Fibroblast of lung (primary cell): Measurements from ENCODE around the gene C3orf20. TPM values are rescaled to one million over a fixed set of nuclear protein-coding genes. Genes with fewer than 3 reads are reported as not detected.

Source experiments
- DNase-seq, 2 donors: peaks; one replicate each; pipeline versions ENCODE4 v3.0.0 to v3.0.0-alpha.2; 2010; ENCODE audit warnings: low read depth in 2 of 2
- H2AFZ ChIP-seq: 2 replicates; pipeline ENCODE4 v1.5.1; 2012; ENCODE audit warnings: low read length, control low read depth, inconsistent platforms
- H3K27ac ChIP-seq: 2 replicates; pipeline ENCODE4 v1.5.1; 2011; ENCODE audit warnings: low read length, control low read depth; ENCODE audit not compliant: insufficient read depth
- H3K27me3 ChIP-seq: 2 replicates; pipeline ENCODE4 v1.5.1; 2011; ENCODE audit warnings: mild to moderate bottlenecking, low read length; ENCODE audit not compliant: control insufficient read depth, insufficient read depth
- H3K36me3 ChIP-seq: 2 replicates; pipeline ENCODE4 v1.5.1; 2011; ENCODE audit warnings: low read length; ENCODE audit not compliant: control insufficient read depth, insufficient read depth
- H3K4me1 ChIP-seq: 2 replicates; pipeline ENCODE4 v1.5.1; 2011; ENCODE audit warnings: low read length; ENCODE audit not compliant: control insufficient read depth, insufficient read depth; ENCODE audit errors: extremely low read depth
- H3K4me2 ChIP-seq: 2 replicates; pipeline ENCODE4 v1.5.1; 2011; ENCODE audit warnings: low read length, control low read depth; ENCODE audit not compliant: insufficient read depth; ENCODE audit errors: extremely low read depth
- H3K4me3 ChIP-seq, 4 experiments: fragments of 200-600 bp in 1 of 4; sonication (generic) in 1 of 4; replicated peaks in 1 of 4; 2 replicates each; pipeline ENCODE4 v1.5.1; 2011 to 2016; ENCODE audit warnings: low read length in 4 of 4, low read depth in 3 of 4, mild to moderate bottlenecking in 3 of 4, control low read depth in 2 of 4, inconsistent platforms in 1 of 4, mixed read lengths in 1 of 4; ENCODE audit not compliant: insufficient read depth in 1 of 4; ENCODE audit errors: control extremely low read depth in 1 of 4
- H3K79me2 ChIP-seq: 2 replicates; pipeline ENCODE4 v1.5.1; 2012; ENCODE audit warnings: mild to moderate bottlenecking, low read length, inconsistent platforms; ENCODE audit not compliant: control insufficient read depth, insufficient read depth
- H3K9ac ChIP-seq: 2 replicates; pipeline ENCODE4 v1.5.1; 2011; ENCODE audit warnings: mild to moderate bottlenecking, low read length, control low read depth; ENCODE audit not compliant: insufficient read depth
- H3K9me3 ChIP-seq: 2 replicates; pipeline ENCODE4 v1.5.1; 2012; ENCODE audit warnings: low read depth, low read length; ENCODE audit not compliant: control insufficient read depth, insufficient read depth
- H4K20me1 ChIP-seq: 2 replicates; pipeline ENCODE4 v1.5.1; 2011; ENCODE audit warnings: low read length; ENCODE audit not compliant: control insufficient read depth, insufficient read depth; ENCODE audit errors: extremely low read depth
- EZH2 ChIP-seq: IDR thresholded peaks from 2 replicates; pipeline ENCODE4 v1.5.1; 2012; ENCODE audit warnings: low read length, control low read depth, mild to moderate bottlenecking; ENCODE audit errors: missing control alignments
- polyA plus RNA-seq, 2 donors: library from polyadenylated mRNA; depleted of rRNA in 1 of 2; stranded (reverse) in 1 of 2; unstranded in 1 of 2; fragments of >200 nt; gene quantifications; 2 replicates each; pipeline ENCODE4 v1.2.1, GENCODE V29; 2011 to 2012; ENCODE audit warnings: missing spikeins in 1 of 2
- total RNA-seq: library from RNA; depleted of rRNA; stranded (reverse); fragments of >200 nt; gene quantifications from 2 replicates; pipeline ENCODE4 v1.2.1, GENCODE V29; 2014
- TF ChIP-seq, protein P1 (sequence below), 2 donors: IDR thresholded peaks in 1 of 2; conservative IDR thresholded peaks in 1 of 2; 1 replicate in 1 of 2; 2 replicates in 1 of 2; pipeline ENCODE4 v1.5.1; 2011 to 2012; ENCODE audit warnings: low read length in 2 of 2, control low read depth in 1 of 2, inconsistent platforms in 1 of 2, low read depth in 1 of 2, mild to moderate bottlenecking in 1 of 2

C3orf20 gene
- total and polyA plus RNA-seq, 2 donors (not counting 1 experiment from before 2014, with no cell fraction given), result not detected

DNA sequence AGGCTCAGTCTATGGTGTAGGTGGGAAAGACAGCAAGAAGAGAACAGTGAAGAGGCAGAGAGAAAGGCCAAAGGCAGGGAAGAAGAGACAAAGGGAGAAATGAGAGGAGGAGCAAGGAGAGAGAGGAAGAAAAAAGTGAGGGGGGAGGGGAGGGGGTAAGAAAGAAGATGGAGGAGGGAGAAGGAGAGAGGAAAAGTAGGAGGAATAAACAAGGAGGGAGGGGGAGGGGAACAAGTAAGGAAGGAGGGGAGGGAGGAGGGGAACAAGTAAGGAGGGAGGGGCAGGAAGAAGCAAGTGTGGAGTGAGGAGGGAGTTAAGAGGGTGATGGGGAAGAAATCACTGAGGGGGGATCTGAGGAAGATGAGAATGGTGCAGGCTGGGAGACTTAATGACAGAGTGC is 98.3 kb downstream of the C3orf20 start:
- TF ChIP-seq, protein P1, sequence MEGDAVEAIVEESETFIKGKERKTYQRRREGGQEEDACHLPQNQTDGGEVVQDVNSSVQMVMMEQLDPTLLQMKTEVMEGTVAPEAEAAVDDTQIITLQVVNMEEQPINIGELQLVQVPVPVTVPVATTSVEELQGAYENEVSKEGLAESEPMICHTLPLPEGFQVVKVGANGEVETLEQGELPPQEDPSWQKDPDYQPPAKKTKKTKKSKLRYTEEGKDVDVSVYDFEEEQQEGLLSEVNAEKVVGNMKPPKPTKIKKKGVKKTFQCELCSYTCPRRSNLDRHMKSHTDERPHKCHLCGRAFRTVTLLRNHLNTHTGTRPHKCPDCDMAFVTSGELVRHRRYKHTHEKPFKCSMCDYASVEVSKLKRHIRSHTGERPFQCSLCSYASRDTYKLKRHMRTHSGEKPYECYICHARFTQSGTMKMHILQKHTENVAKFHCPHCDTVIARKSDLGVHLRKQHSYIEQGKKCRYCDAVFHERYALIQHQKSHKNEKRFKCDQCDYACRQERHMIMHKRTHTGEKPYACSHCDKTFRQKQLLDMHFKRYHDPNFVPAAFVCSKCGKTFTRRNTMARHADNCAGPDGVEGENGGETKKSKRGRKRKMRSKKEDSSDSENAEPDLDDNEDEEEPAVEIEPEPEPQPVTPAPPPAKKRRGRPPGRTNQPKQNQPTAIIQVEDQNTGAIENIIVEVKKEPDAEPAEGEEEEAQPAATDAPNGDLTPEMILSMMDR (conservative IDR thresholded peaks at IDR 0.05 in 1 of 2, IDR thresholded peaks at IDR 0.05 in 1 of 2; ENCODE audit: low read depth in 1 of 2, low read length in 2 of 2), result no peak
- TF ChIP-seq EZH2, result no peak
- H3K9ac ChIP-seq, result no peak overlapping the region
- H3K9me3 ChIP-seq, result no peaks in the 10 kb centered on the region
- no peaks in the 10 kb centered on the region for H3K79me2 ChIP-seq
- no peaks in the 10 kb centered on the region for H3K27me3 ChIP-seq
- H2AFZ ChIP-seq, result no peak overlapping the region
- no peaks in the 10 kb centered on the region for H3K4me1 ChIP-seq
- H3K4me3 ChIP-seq, result no peak overlapping the region
- H3K27ac ChIP-seq, result no peak overlapping the region
- no peak overlapping the region for H3K4me2 ChIP-seq
- no peaks in the 10 kb centered on the region for H3K36me3 ChIP-seq
- H4K20me1 ChIP-seq, result no peaks in the 10 kb centered on the region
- DNase-seq, result no peak

DNA sequence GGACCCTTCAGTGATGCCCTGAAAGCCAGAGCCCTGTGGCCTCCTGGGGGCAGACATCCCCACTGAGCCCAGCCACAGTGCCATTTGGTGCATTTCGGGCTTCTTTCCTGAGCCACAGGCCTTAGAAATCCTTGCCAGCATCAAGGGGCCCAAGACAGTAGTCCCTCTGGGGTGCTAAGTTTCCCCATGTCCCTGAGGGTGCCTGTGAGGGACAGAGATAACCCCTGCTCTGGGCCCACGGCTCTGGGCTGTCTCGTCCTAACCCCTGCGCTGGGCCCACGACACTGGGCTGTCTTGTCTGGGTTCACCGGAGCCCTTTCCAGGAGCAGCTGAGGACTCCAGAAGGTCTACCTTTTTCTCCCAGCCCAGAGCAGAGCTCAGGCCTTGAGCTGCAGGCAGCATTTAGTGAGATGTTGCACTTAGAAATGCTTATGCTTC is 98.8 kb downstream of the C3orf20 start:
- H2AFZ ChIP-seq, result no peak overlapping the region
- no peak overlapping the region for H3K4me3 ChIP-seq

DNA sequence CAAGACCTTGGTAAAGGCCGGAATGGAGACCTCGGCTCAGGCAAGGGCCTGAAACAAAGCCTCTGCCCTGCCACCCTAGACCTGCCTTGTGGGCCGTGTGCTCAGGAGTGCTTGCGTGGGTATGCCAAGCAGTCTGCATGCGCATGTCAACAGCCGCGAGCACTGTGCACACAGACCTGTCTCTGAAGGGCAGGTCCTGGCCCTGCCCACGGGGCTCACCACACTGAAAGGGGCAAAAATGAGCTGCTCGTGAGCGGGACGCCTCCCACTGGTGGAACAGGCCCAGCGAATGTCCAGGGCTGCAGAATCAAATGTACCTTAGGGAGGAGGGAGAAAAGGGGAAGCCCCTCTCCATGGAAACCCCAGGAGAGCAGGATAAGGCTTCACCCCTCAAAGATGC is 99.5 kb downstream of the C3orf20 start:
- DNase-seq, result no peak
- H3K4me2 ChIP-seq, result no peak overlapping the region

More for the DNA sequence above, 98.8 kb downstream of the C3orf20 start:
- Histone ChIP-seq H3K9ac (no peak overlapping the region), H3K4me1 (no peaks in the 10 kb centered on the region), H3K4me2 (no peak overlapping the region), H3K36me3 (no peaks in the 10 kb centered on the region), H3K9me3 (no peaks in the 10 kb centered on the region), H3K27ac (no peak overlapping the region), H3K79me2 (no peaks in the 10 kb centered on the region), H3K27me3 (no peaks in the 10 kb centered on the region), H4K20me1 (no peaks in the 10 kb centered on the region)
- DNase-seq, result no peak
- no peak for TF ChIP-seq EZH2
- TF ChIP-seq, protein P1 (conservative IDR thresholded peaks at IDR 0.05 in 1 of 2, IDR thresholded peaks at IDR 0.05 in 1 of 2; ENCODE audit: low read depth in 1 of 2, low read length in 2 of 2), result no peak

More for the DNA sequence above, 99.5 kb downstream of the C3orf20 start:
- Histone ChIP-seq H3K4me3 (no peak overlapping the region), H3K4me1 (no peaks in the 10 kb centered on the region), H3K79me2 (no peaks in the 10 kb centered on the region), H2AFZ (no peak overlapping the region), H3K27ac (no peak overlapping the region), H4K20me1 (no peaks in the 10 kb centered on the region), H3K9ac (no peak overlapping the region), H3K36me3 (no peaks in the 10 kb centered on the region), H3K27me3 (no peaks in the 10 kb centered on the region), H3K9me3 (no peaks in the 10 kb centered on the region)
- TF ChIP-seq, protein P1 (conservative IDR thresholded peaks at IDR 0.05 in 1 of 2, IDR thresholded peaks at IDR 0.05 in 1 of 2; ENCODE audit: low read depth in 1 of 2, low read length in 2 of 2), result no peak
- no peak for TF ChIP-seq EZH2
